ENCODE data around the gene AK9.

DNA sequence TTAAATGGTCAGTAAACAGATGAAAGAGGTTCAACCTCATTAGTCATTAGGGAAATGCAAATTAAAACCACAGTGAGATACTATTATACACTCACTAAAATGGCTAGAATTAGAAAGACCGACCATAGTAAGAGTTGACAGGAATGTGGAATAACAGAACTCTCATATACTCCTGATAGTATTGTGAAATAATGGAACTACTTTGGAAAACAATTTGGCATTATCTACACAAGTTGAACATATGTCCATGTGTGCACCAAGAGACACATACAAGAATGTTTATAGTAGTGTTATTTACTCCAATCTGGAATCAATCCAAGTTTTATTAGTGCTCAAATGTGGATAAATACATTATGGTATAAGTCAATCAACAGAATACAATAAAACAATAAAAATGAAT is 59.6 kb downstream of the AK9 start:
- TF ChIP-seq GATA3 (IDR thresholded peaks at IDR 0.05; ENCODE audit: low read depth, low read length) (no peak), GATA2 (IDR thresholded peaks at IDR 0.05; ENCODE audit: low read depth, low read length) (no peak)
